HG02678 (cell line): Measurements from ENCODE around the gene HS3ST5.
"Not testable (repeated sequence)": the region's sequence is repeated elsewhere in the genome, so short reads cannot be mapped to it uniquely, and the experiment has no call there.

ENCODE experiments used
- ATAC-seq: cut with Tn5 transposase; IDR thresholded peaks from one replicate; pipeline ENCODE4 v1.9.1; 2021; ENCODE audit warnings: mild to moderate bottlenecking, moderate library complexity; ENCODE audit not compliant: unreplicated experiment

The HS3ST5 gene

DNA sequence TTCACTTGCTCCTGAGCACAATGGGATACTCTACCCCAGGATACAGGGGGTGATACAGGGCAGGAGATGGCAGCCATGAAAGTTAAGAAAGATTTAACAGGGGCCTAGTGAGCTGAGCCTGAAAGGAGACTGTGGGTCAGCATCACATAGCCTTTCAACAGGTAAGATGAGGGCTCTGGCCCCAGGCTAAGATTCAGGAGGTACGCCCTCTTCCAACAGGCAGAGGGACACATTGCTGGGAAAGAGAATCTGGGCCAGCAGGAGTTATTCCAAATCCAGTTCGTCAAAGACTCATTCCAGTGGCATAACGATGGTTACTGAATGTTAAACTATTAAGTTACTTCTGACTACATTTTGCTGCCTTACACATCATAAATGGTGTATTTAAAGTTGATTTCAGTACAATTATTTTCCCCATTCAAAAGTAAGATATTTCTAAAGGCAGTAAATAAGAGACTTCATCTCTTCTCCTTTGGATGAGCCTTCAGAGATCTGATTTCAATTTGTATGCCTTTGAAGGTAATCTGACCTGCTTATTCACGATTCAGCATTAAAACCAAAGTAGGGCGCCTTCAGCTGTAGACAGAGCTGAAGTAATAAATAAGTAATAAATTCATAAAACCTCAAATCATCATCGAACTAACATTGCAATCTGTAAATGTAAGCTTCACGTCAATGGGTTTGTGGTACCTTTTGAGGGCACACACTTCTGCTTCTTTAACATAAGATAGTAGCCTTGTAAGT, 62.4 kb downstream of the HS3ST5 start:
- ATAC-seq: no peak

DNA sequence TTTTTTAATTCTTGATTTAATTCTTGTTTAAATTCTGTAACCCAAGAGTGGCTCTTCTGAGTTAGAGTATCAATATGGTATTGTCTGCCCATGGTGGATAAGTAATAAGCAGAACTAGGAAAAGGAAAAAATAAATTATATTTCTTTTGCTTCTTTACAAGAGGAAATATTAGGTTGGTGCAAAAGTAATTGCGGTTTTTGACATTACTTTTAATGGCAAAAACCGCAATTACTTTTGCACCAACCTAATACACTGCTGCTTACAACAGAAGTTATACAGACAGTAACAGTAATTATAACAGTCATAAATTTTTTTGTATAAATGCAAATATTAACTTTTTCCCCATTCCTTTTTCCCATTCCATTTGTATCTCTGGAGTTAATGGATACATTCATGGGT, 65.6 kb downstream of the HS3ST5 start:
- no peak for ATAC-seq

DNA sequence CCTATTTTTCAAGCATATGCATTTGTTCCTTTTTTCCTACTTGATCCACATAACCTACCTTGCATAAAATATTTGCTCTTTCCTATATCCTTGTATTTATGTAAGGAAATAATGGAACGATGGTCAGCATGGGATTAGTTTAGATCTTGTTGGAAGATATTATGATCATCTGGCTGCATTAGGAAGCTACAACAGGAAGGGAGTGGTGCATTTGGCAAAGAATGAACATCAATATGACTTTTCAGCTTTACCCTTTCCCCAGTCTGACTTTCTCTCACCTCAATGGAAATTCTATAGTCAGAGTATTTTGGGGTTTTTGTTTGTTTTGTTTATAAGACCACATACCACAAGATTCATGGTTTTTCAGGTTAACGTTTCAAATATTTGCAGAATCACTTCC, 66.0 kb downstream of the HS3ST5 start:
- ATAC-seq: no peak

DNA sequence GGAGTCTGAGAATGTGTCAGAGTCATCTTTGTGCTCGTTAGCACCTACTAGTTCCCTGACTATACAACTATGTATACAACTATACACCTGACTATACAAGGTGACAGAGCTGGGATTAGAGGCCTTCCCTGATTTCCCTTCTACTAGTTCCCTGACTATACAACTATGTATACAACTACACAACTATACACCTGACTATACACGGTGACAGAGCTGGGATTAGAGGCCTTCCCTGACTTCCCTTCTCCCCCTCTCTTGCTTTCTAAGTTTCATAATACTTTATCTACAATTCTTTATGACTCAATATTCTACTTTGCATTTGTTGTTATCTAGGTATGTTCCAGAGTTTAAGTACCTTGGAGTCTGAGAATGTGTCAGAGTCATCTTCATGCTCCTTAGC, 68.0 kb downstream of the HS3ST5 start:
- ATAC-seq: no peak

DNA sequence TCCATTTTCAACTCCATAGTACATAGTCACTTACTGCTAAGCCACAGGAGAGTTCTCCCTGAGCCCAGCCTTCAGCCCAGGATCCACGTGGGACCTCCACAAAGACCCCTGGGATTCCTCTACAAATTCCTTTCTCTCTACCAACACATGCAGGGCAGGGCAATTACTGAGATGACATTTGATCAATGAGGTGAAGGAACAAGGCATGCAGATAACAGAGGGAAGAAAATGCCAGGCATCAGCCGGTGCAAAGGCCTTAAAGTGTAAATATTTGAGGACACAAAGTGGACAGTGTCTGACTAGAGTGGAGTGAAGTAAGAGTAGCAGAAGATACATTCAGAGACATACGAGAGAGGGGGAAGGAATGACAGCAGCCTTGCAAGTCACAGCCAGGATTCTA, 70.2 kb downstream of the HS3ST5 start:
- ATAC-seq: no peak

DNA sequence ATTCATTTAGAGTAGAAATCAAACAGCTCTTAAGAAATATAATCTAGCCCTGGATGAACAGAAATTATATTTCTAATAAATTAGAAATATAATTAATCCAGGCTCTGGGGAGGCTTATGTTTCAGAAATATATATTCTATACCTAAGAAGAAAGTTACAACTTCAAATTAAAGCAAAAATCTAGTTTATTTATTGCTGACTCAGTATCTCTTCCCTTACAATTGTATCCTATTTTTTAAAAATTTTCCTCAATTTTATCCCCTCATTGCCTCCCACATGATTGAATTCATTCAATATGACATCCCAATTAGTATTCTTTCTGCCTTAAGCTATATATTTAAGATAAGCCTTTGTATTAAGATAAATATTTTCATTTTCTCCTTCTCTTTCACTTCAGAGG, 71.4 kb downstream of the HS3ST5 start:
- no peak for ATAC-seq

DNA sequence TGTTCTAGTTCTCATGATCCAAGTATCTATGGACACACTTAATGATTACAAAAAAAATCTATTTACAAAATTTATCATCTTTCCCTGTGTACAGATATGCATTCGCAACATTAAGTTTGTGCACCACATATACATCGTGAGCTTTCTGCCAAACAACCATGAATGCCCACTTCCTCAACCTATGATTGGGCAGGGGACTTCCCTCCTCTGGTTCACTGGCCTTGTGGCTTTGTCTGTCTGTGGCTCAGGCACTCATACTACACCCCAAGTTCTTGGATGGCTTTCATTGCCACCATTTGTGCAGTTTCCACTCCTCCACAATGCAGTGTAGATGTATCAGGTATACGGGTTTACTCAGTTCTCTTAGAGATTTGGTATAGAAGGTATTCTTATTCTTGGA, 74.9 kb downstream of the HS3ST5 start:
- peak; percentile 60 for ATAC-seq

DNA sequence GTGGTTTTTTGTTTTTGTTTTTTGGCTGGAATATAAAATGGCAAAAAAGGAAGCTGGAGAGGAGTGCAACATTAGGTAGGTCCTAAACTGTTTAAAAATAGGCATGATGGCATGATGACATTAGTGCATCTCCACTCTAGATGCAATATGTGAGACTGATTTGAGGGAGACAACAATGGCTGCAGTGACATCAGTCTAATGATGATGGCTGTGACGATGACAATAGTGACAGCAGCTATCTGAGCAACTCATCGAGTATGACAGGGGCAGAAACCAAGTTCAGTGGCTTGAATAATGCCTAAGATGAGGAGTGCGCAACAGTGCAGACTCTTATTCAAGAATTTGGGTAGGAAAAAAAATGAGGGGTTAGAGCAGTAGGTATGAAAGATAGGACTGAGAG, 82.0 kb downstream of the HS3ST5 start:
- ATAC-seq: no peak

DNA sequence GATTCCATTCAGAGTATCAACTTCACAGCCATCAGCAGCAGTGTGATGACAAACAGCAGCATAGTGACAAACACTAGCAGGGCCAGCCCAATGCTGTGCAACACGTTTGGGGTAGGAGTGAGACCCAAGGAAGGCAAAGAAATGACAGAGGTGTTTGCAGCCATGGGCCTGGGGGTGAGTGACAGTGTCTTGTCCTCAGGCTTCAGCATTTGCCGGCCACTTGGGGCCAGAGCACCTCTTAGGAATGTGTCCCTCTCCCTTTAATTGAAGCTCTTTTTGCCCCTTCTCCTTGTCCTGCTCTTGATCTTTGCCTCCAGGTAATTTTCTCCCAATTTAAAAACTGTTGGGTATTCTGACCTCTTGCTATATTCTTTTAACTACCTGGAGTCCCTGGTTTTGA, 84.4 kb downstream of the HS3ST5 start:
- no peak for ATAC-seq

DNA sequence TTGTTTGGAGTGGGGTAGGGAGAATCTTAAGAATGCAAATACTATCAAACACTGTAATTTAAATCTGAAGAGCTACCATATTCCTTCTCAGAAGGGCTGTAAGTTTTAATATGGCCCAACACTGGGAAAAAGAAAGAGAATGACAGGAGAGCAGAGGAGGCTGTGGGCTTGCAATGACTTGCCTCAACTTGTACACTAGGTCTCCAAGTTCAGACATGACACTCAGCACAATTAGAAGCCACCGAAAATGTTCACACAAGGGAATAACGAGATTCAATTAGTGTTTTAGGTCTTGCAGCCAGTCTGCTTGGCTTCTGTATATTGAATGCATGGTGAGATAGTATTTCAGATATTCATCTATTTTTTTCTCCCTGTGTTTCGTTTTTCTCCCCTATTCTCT, 89.4 kb downstream of the HS3ST5 start:
- ATAC-seq: no peak

DNA sequence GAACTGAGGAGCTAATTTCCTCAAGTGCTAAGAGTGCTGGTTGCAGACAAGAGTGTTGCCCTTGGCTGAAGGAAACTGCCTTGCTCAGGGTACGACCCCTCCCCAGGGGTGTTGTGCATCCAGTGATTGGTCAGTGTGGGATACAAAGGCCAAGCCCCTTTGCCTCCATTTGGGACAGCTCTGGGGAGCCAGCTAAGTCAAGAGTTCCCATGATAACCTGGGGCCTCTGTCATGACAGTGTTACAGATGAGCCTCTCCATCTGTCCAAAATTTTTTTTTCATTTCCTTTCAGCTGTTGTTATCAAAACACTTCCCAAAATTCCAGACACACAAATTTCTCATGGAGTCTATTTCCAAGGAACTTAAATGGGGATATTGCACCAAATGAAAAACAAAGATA, 93.3 kb downstream of the HS3ST5 start:
- no peak for ATAC-seq

DNA sequence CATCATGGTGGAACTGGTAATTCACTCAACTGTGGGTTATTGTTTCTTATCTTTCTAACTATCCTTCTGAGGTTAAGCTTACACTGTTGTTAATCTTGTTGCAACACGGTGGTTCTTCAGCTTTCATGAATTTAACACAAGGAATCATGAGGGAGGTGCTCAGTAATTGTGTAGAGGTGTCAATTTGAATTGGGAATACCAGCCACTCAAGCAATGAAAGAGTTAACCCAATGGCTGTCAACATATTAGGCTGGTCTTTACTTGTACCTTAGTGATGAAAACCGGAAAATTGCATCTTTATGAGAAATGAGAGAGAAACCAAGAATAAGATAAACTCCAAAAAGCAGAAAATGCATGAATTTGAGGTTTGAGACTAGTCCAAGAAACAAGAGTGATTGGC, 95.7 kb downstream of the HS3ST5 start:
- ATAC-seq: no peak

DNA sequence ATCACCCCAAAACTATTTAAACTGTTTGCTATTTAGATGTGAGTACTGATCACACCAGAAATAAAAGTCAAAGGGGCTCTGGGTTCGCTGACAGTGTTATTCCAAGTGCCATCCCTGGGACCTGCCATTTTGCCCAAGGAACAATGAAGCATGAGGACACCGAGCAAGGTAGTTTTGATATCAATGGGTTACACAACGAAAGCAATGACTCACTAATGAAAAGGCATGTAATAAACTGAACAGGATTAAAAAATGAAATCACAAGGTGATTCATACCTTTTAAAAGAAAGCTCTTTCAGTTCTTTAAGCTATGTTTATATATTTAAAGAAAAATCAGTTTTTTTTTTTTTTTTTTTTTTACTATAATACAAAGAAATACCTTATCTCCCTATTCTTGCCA, 102.0 kb downstream of the HS3ST5 start:
- ATAC-seq: no peak

DNA sequence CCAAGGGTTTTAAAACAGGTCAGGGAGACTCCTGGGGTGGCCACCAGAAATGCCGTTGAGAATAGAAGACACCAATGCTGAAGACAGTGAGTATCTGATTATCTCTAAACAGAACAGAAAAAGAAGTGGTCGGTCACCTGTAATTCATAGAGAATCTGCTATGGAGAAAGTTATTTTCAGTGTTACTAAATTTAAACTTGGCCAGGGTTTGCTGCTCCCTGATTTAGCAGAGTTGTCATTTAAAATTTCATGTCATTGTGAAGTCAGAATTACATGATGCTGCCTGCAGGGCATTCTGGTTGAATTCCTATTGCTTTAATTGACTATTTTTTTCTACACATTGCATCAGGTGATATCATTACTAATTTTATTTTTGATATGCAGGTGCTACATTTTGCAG, 114.1 kb downstream of the HS3ST5 start:
- no peak for ATAC-seq

DNA sequence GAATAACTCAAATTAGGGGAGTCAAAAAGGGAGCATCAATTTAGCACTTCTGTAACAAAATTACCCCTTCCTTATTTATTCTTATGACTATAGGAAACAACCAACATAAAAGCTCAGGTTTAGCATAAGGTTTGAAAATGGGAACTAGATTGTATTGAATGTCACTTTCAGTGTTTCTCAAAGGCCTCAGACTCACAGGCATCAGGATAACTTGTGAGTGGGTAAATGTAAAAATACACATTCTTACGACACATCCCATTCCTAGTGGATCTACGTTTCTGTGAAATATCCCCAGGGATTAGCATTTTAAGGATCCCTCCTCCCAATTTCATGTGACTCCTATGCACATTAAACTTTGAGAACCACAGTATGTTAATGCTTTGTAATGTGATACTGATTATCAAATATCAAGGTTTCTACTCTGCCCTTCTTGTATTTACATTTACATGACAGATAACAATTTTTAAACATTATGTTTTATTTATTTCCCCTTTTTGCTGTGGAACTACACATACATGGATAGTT, 114.8 kb downstream of the HS3ST5 start:
- ATAC-seq: no peak

DNA sequence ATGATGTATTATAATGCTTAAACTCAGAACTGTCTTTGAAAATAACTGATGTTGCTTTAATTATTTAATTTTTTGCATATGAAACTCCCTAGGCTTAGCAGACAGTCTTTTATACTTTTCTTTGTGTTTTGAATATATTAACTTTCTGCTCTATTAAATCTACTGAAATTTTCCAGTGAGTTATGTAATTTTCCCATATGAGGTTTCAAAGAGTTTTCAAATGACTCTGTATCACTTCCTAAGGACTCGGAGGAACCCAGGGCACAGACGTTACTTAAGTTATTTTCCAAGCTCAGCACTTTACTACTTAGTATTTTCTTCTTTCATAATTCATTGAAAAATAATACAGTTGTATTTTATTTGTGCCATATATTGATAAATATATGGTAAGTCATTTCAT, 122.6 kb downstream of the HS3ST5 start:
- no peak for ATAC-seq

DNA sequence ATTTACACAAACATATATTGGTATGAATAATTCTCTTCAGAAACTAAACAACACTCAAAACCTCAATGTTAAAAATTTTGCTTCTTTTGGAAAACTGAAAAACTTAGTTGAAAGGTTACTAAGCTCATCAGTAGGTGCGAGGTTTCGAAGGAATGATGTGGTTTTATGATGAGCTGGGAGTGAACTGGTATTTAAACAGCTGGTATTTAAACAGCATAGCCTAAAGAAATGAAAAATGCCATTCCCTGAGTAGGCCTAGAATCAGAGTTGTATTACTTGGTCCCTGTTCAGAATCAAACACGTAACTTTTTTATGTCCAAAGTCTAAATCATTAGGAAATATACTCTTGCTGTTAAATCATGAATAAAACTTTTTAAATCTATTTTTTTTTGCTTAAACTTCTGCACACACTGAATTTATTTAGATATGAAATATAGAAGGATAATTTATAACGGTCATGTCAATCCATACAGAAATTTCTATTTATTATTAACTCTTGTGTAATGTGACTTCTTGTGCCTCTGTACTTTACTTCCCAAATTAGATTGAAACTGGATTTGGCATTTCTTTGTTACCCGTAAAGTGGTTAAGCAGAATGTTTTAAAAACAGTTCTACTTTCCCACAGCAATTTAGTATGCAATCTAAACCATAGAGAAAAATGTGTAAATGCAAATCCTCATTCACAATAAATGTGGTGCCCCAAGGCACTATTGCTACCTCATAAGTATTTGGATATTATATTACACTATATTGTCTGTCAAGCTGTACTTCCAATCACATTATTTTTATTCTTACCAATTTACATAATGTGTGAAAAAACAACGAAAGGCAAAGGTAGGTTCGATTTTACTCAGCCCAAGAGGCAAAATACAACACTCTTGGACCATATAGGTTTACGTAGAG, 124.1 kb downstream of the HS3ST5 start:
- ATAC-seq: no peak

DNA sequence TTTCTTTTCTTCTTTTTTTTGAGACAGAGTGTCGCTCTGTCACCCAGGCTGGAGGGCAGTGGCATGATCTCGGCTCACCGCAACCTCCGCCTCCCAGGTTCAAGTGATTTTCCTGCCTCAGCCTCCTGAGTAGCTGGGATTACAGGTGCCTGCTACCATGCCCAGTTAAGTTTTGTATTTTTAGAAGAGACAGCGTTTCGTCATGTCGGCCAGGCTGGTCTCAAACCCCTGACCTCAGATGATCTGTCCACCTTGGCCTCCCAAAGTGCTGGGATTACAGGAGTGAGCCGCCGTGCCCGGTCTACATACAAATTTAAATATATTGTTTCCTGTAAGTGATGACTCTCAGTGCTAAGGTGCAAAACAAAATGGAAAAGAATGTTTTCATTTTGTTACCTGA, 124.8 kb downstream of the HS3ST5 start:
- ATAC-seq: not testable (repeated sequence)

DNA sequence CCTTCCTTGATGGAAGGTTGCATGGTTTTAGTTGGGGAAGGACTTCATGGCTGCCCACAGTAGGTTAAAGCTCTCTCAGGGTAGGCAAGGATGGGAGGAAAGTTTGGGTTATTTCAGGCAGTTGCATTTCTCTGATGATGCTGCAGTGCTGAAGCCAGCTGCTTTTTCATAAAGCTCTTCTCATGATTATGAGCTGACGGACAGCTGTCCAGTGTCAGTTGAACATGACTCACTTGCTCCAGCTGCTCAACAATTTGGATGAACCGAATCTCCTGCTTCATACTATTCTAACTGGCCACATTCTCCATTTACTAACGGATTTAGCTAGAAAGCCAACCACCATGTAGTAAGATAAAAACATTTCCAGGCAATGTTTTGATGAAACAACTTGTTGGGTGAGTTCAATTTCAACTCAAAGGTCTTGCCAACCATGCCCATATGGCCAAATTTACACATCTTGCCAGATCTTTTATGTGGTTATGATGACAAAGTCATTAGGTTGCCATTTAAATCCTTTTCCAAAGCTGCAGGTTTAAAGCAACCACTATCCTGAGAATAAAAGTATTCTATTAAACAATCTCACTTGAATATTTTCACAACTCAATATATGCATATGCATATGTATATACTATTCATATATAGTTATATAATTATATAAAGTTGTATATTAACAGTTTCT, 125.9 kb downstream of the HS3ST5 start:
- ATAC-seq: no peak

DNA sequence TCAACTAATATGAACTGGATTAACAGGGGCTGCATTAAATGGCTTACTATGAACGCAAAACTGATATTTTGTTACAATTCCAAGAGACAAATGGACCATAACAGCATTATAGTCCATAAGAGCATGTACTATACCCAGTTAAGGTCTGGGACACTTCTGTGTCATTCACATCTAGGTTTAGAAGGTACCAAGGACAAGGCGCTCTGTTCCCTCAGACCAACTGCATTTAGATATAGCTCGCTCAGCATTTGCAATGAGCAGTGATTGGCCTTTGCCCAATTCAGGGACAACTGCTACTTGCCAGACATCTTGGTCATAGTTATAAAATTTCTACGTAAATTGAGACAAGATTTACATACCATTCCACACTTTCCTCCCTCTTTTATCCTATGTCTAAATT, 132.4 kb downstream of the HS3ST5 start:
- no peak for ATAC-seq

DNA sequence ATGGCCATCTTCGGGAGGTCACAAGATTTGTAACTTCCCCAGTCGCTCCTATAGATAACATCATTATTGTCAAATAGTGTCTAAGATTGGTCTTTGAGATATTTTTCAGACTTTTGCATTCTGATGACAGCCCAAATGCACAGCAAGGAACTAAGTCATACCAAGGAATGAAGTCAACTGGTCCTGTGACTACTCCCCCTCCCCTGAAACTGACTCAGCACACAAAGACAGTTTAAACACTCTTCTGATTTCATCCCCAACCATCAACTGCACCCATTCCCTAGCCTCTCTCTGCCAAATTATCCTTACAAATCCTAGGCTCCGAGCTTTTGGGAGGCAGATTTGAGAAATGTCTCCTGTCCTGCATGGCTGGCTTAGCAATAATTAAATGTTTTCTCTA, 139.4 kb downstream of the HS3ST5 start:
- no peak for ATAC-seq

DNA sequence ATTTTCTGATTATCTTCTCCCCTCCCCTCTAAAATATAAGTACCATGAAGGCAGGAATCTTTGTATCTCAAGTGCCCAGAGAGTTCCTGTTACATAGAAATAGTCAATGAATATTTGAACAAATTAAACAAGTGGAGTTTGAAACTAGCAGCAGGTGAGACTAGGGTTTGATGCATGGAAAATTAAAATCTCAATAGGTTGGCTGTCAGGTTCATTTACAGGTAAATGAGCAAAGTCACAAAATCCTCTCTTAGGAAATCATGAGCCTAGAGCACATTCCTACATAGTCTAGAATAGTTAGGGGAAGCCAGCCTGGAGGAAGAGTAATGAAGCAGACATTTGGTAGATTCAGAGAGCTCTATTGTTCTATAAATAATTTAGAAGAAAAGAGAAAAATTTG, 140.4 kb downstream of the HS3ST5 start:
- no peak for ATAC-seq
